Gastrocnemius medialis (tissue), 4 donors: Measurements from ENCODE around the gene SLC25A11. TPM values are rescaled to one million over a fixed set of nuclear protein-coding genes. Genes with fewer than 3 reads are reported as not detected.
A peak's percentile ranks its signal among the peaks of the same experiment; 100 is the strongest.

Source experiments
- ATAC-seq, 2 donors: fragments of 150-250 bp; one replicate each; pipeline ENCODE4 v1.9.1; 2016
- DNase-seq, 2 donors: peaks; one replicate each; pipeline ENCODE4 v3.0.0-alpha.2; 2019
- H3K27ac ChIP-seq, 4 donors: fragments of 200-600 bp; sonication (generic); 1 replicate in 1 of 4; 2 replicates in 3 of 4; pipeline ENCODE4 v1.5.1; 2016 to 2018; ENCODE audit warnings: mild to moderate bottlenecking in 2 of 4, moderate library complexity in 1 of 4
- H3K27me3 ChIP-seq, 3 donors: fragments of 200-600 bp; sonication (generic) in 2 of 3; 1 replicate in 1 of 3; 2 replicates in 2 of 3; pipeline versions ENCODE4 v1.5.1 to v1.6.0; 2016 to 2019; ENCODE audit warnings: mild to moderate bottlenecking in 1 of 3, moderate library complexity in 1 of 3
- H3K36me3 ChIP-seq, 2 donors: fragments of 200-600 bp; sonication (generic) in 1 of 2; one replicate each; pipeline ENCODE4 v1.5.1; 2017 to 2018
- H3K4me1 ChIP-seq, 2 donors: fragments of 200-600 bp; sonication (generic) in 1 of 2; one replicate each; pipeline ENCODE4 v1.5.1; 2016 to 2017; ENCODE audit warnings: mild to moderate bottlenecking in 2 of 2
- H3K4me3 ChIP-seq, 4 donors: fragments of 200-600 bp; sonication (generic) in 3 of 4; 1 replicate in 1 of 4; 2 replicates in 3 of 4; pipeline ENCODE4 v1.5.1; 2016 to 2019; ENCODE audit warnings: mild to moderate bottlenecking in 2 of 4
- H3K9me3 ChIP-seq, 3 donors: fragments of 200-600 bp; sonication (generic) in 2 of 3; 1 replicate in 1 of 3; 2 replicates in 2 of 3; pipeline ENCODE4 v1.5.1; 2016 to 2019
- POLR2A ChIP-seq, 2 donors: fragments of 450-650 bp; IDR thresholded peaks; one replicate each; pipeline ENCODE4 v1.6.1; 2017; ENCODE audit warnings: antibody characterized with exemption in 2 of 2, mild to moderate bottlenecking in 2 of 2, moderate library complexity in 2 of 2
- in situ Hi-C, 4 donors: fragments of 200-750 bp; cut with MboI; loops; one replicate each; pipeline versions ENCODE4 v1.15.0 to v1.8.0; 2017; ENCODE audit warnings: low sequenced_read_pairs in 4 of 4
- intact Hi-C: fragments of 100-400 bp; cut with DNase I; formaldehyde crosslinking; loops from one replicate; pipeline ENCODE4 v1.15.1; 2023; ENCODE audit warnings: low total_unique reads
- total RNA-seq, 4 donors: library from RNA; depleted of rRNA; stranded (reverse); fragments of >200 nt; gene quantifications; one replicate each; pipeline versions ENCODE4 v1.1.0 to v1.2.3, GENCODE V29; 2016
- TF ChIP-seq, protein P1 (sequence below), 5 experiments: fragments of 450-650 bp in 3 of 5; fragments of 200-600 bp in 2 of 5; sonication (generic) in 2 of 5; IDR thresholded peaks in 4 of 5; conservative IDR thresholded peaks in 1 of 5; 1 replicate in 4 of 5; 2 replicates in 1 of 5; pipeline ENCODE4 v1.5.1; 2016 to 2019; ENCODE audit warnings: antibody characterized with exemption in 5 of 5, mild to moderate bottlenecking in 3 of 5, moderate library complexity in 3 of 5

SLC25A11 gene
- total RNA-seq, 4 donors from 2014 or later: 52.6 to 106 (median 81.7) TPM

DNA sequence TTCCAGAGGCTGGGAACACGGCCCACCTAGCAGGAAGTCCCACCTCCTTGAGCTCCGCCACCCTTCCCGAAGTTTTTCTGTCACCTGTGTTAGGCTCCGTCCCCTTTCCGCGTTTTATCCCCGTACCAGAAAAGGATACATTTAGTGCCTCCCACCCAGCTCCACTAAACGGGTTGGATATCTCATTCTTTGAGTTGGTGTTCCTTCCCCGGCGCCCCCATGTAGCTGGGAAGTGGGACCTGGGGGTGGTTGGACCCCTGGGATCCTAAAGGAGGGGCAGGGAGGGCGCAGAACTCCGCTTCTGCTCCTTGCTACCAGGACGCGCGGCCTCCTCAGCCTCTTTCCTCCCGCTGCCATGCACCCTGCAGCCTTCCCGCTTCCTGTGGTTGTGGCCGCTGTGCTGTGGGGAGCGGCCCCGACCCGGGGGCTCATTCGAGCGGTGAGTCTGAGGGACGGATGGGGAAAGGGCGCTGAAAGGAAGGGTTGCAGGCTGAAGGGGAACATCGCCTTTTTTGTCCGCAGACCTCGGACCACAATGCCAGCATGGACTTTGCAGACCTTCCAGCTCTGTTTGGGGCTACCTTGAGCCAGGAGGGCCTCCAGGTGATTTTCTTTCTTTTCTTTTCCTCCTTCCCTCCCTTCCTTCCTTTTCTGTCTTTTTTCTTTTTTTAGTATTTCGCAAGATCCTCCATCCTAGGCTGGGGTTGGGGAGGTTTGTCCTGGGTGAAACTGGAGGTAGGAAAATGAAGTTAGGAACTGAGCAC lies 891 bp upstream of the SLC25A11 start:
- peak overlapping the region; percentile 91 to 98 (median 92) for H3K4me3 ChIP-seq
- DNase-seq (peak; percentile 82 to 90), ATAC-seq (peak in 1 of 2 donors; percentile 78)
- peaks cover 50 to 55% of the 10 kb centered on the region in 2 donors for H3K4me1 ChIP-seq
- intact Hi-C loops: loop anchor here (2.0 kb wide), 3 partner anchors 26 to 60 kb away; partner anchors contain the start of genes CAMTA2 and SPAG7
- H3K36me3 ChIP-seq: peaks cover 0 to 48% of the 10 kb centered on the region in 2 donors
- peak overlapping the region; percentile 94 to 97 (median 94) for H3K27ac ChIP-seq
- TF ChIP-seq, protein P1, sequence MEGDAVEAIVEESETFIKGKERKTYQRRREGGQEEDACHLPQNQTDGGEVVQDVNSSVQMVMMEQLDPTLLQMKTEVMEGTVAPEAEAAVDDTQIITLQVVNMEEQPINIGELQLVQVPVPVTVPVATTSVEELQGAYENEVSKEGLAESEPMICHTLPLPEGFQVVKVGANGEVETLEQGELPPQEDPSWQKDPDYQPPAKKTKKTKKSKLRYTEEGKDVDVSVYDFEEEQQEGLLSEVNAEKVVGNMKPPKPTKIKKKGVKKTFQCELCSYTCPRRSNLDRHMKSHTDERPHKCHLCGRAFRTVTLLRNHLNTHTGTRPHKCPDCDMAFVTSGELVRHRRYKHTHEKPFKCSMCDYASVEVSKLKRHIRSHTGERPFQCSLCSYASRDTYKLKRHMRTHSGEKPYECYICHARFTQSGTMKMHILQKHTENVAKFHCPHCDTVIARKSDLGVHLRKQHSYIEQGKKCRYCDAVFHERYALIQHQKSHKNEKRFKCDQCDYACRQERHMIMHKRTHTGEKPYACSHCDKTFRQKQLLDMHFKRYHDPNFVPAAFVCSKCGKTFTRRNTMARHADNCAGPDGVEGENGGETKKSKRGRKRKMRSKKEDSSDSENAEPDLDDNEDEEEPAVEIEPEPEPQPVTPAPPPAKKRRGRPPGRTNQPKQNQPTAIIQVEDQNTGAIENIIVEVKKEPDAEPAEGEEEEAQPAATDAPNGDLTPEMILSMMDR (IDR thresholded peaks at IDR 0.05 in 4 of 5, conservative IDR thresholded peaks at IDR 0.05 in 1 of 5): no peak
- TF ChIP-seq POLR2A (IDR thresholded peaks at IDR 0.05): no peak
- no peaks in the 10 kb centered on the region for H3K27me3 ChIP-seq
- H3K9me3 ChIP-seq: no peaks in the 10 kb centered on the region
- in situ Hi-C loops: no loop called here

DNA sequence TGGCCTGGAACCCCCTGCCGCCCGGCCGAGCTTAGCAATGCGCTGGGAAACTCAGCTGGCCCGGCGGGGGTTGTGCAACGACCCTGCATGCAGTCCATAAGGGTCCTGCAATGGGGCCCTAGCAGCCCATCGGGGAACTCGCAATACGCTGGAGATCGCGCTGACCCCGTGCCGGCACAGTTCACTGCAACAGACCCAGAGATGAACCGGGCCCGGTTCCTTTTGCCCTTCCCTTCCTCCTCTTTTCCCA lies 375 bp downstream of the SLC25A11 start:
- TF ChIP-seq, protein P1 (IDR thresholded peaks at IDR 0.05 in 4 of 5, conservative IDR thresholded peaks at IDR 0.05 in 1 of 5): no peak
- no peak for TF ChIP-seq POLR2A (IDR thresholded peaks at IDR 0.05)
- Histone ChIP-seq H3K27me3 (no peaks in the 10 kb centered on the region), H3K27ac (peak overlapping the region; percentile 94 to 97 (median 94)), H3K36me3 (peaks cover 0 to 42% of the 10 kb centered on the region in 2 donors), H3K9me3 (no peaks in the 10 kb centered on the region), H3K4me3 (peak overlapping the region; percentile 91 to 98 (median 92)), H3K4me1 (peaks cover 40 to 45% of the 10 kb centered on the region in 2 donors)
- in situ Hi-C loops (loop anchor here in 1 of 4 donors (5.0 kb wide), 1 partner anchor 43 kb away; no protein-coding TSS in a partner anchor), intact Hi-C loops (loop anchor here (2.0 kb wide), 1 partner anchor 31 kb away; no protein-coding TSS in a partner anchor)
- DNase-seq (no peak), ATAC-seq (peak in 1 of 2 donors; percentile 1)

DNA sequence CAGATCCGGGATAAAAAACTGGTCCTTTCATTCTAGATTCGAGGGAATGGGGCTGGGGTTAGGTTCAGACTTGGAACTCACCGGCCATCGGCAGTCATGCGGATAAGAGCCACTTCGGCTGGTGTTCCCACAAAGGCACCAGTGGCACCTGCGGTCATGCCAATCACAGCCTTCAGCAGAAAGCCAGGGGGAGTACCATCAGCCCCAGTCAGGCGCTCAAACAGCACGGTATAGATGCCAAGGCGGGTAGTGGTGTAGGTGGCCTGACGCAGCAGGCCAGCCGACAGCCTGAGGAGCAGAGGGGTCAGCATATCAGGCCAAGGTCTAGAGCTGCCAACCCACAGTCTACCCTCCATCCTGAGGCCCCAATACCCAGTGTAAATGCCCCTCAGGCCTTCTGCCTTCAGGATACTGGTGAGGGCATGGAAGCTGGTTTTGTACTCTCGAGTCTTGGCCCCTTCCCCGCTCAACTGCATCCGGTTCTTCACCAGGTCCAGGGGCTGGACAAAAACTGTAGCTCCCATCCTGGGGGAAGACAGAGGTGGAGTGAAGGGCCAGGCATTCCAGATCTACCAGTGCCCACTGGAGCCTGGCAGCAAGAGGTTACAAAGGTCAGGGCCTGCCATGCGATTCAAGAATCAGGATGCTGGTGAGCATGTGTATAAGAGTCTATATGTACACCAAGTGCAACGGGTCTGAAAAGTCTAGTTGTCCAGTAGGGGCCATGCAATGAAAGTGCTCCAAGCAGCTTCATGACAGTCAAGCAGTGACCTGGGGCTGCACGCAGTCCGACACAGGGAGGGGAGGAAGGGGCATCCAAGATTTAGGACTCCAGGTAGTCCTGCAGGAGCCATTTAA lies 929 bp downstream of the SLC25A11 start:
- TF ChIP-seq POLR2A (IDR thresholded peaks at IDR 0.05): peak in 1 of 2 donors; percentile 16
- TF ChIP-seq, protein P1 (IDR thresholded peaks at IDR 0.05 in 4 of 5, conservative IDR thresholded peaks at IDR 0.05 in 1 of 5): no peak
- intact Hi-C loops: loop anchor here (2.0 kb wide), 1 partner anchor 30 kb away; no protein-coding TSS in a partner anchor
- Histone ChIP-seq H3K27ac (peak overlapping the region; percentile 94 to 97 (median 94)), H3K4me3 (peak overlapping the region; percentile 91 to 98 (median 92)), H3K36me3 (peaks cover 0 to 36% of the 10 kb centered on the region in 2 donors), H3K9me3 (no peaks in the 10 kb centered on the region), H3K27me3 (no peaks in the 10 kb centered on the region), H3K4me1 (peaks cover 45 to 51% of the 10 kb centered on the region in 2 donors)
- in situ Hi-C loops: loop anchor here in 1 of 4 donors (5.0 kb wide), 1 partner anchor 43 kb away; no protein-coding TSS in a partner anchor
- DNase-seq (peak in 1 of 2 donors; percentile 68), ATAC-seq (peak in 1 of 2 donors; percentile 2)

DNA sequence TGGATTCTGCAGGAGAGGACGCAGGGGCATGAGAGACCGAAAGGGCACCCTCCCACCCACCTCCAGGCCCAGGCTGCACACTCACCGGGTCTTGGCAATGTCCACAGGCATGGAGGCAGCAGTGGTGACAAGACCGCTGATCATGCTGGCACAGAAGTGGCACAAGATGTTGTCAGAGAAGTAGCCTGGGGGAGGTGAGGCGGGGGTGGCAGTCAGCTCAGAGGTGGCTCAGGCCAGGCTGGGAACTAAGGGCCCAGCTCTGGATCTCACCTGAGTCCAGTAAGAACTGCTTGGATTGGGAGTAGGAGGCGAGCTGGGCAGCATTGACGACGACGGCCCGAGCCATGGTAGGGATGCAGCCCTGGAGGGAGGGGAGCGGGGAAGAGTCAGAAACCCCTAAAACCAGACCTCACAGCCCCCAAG lies 1.8 kb downstream of the SLC25A11 start:
- ATAC-seq: no peak
- intact Hi-C loops: loop anchor here (2.0 kb wide), 1 partner anchor 29 kb away; no protein-coding TSS in a partner anchor

More for the DNA sequence above, 1.8 kb downstream of the SLC25A11 start:
- TF ChIP-seq, protein P1 (IDR thresholded peaks at IDR 0.05 in 4 of 5, conservative IDR thresholded peaks at IDR 0.05 in 1 of 5): no peak
- TF ChIP-seq POLR2A (IDR thresholded peaks at IDR 0.05): no peak
- H3K36me3 ChIP-seq: peaks cover 0 to 28% of the 10 kb centered on the region in 2 donors
- in situ Hi-C loops: loop anchor here in 1 of 4 donors (5.0 kb wide), 1 partner anchor 44 kb away; no protein-coding TSS in a partner anchor
- H3K9me3 ChIP-seq: no peaks in the 10 kb centered on the region
- no peak for DNase-seq
- H3K27ac ChIP-seq: peak overlapping the region; percentile 94 to 97 (median 94)
- peak overlapping the region in 2 of 4 donors; percentile 91 to 92 for H3K4me3 ChIP-seq
- H3K27me3 ChIP-seq: no peaks in the 10 kb centered on the region
- H3K4me1 ChIP-seq: peaks cover 46 to 53% of the 10 kb centered on the region in 2 donors
